Dedifferentiated amniotic fluid mesenchymal stem cell (primary cell): ENCODE data around the gene NEGR1.
A peak's percentile ranks its signal among the peaks of the same experiment; 100 is the strongest.

Experiments
- DNase-seq: peaks from one replicate; pipeline ENCODE4 v3.0.0-alpha.2; 2016; ENCODE audit errors: extremely low spot score

Gene NEGR1

GRCh38 chr1:71638081-71638766 lies 644.1 kb downstream of the NEGR1 start:
- peak; percentile 51 for DNase-seq

GRCh38 chr1:71635568-71635967 lies 646.8 kb downstream of the NEGR1 start:
- DNase-seq: no peak

GRCh38 chr1:71634159-71634558 lies 648.2 kb downstream of the NEGR1 start:
- no peak for DNase-seq

GRCh38 chr1:71630073-71630472 lies 652.3 kb downstream of the NEGR1 start:
- no peak for DNase-seq

- no peak for DNase-seq
Observed at GRCh38 chr1:71625004-71625403, 657.3 kb downstream of the NEGR1 start.

- no peak for DNase-seq
Observed at GRCh38 chr1:71623888-71624287, 658.5 kb downstream of the NEGR1 start.

GRCh38 chr1:71621785-71622184 lies 660.6 kb downstream of the NEGR1 start:
- no peak for DNase-seq

GRCh38 chr1:71618766-71619530 lies 663.4 kb downstream of the NEGR1 start:
- no peak for DNase-seq

- DNase-seq: no peak
Observed at GRCh38 chr1:71618191-71618590, 664.1 kb downstream of the NEGR1 start.

- no peak for DNase-seq
Observed at GRCh38 chr1:71610476-71610875, 671.9 kb downstream of the NEGR1 start.

GRCh38 chr1:71603044-71603776 lies 679.1 kb downstream of the NEGR1 start:
- no peak for DNase-seq

- DNase-seq: no peak
Observed at GRCh38 chr1:71600023-71600422, 682.3 kb downstream of the NEGR1 start.

GRCh38 chr1:71599306-71599705 lies 683.0 kb downstream of the NEGR1 start:
- DNase-seq: no peak

- DNase-seq: no peak
Observed at GRCh38 chr1:71593523-71593922, 688.8 kb downstream of the NEGR1 start.

- no peak for DNase-seq
Observed at GRCh38 chr1:71592646-71593274, 689.6 kb downstream of the NEGR1 start.

GRCh38 chr1:71589005-71589404 lies 693.3 kb downstream of the NEGR1 start:
- DNase-seq: no peak

- peak; percentile 71 for DNase-seq
Observed at GRCh38 chr1:71587961-71588360, 694.4 kb downstream of the NEGR1 start.

- DNase-seq: no peak
Observed at GRCh38 chr1:71586030-71586429, 696.3 kb downstream of the NEGR1 start.

GRCh38 chr1:71583756-71584155 lies 698.6 kb downstream of the NEGR1 start:
- no peak for DNase-seq

- DNase-seq: no peak
Observed at GRCh38 chr1:71582673-71583072, 699.7 kb downstream of the NEGR1 start.

- DNase-seq: no peak
Observed at GRCh38 chr1:71577451-71578131, 704.7 kb downstream of the NEGR1 start.

GRCh38 chr1:71572038-71572437 lies 710.3 kb downstream of the NEGR1 start:
- DNase-seq: no peak
